T-helper 2 cell (primary cell): ENCODE data around the gene ELOVL7.
A peak's percentile ranks its signal among the peaks of the same experiment; 100 is the strongest.
"Not testable (repeated sequence)": the region's sequence is repeated elsewhere in the genome, so short reads cannot be mapped to it uniquely, and the experiment has no call there.

Experiments used
- DNase-seq, 5 experiments: peaks; one replicate each; pipeline versions ENCODE4 v3.0.0 to v3.0.0-alpha.2; 2012 to 2022
- total RNA-seq, 2 donors: gene quantifications; one replicate each; lab custom pipeline; 2026; lab: John Stamatoyannopoulos, UW

The ELOVL7 gene
- total RNA-seq, result 0 to 0.74 reads per million in 2 donors

- peak in 1 of 5 experiments; percentile 18 for DNase-seq
These were observed at the start of gene ELOVL7 for GRCh38 chr5:60843936-60844905. TSS of gene ELOVL7 (minus strand) at chr5:60844269. CDS start at chr5:60787397, 56,872 bp downstream.

GRCh38 chr5:60893521-60893920 is 49.5 kb upstream of the ELOVL7 start:
- DNase-seq, result no peak

- no peak for DNase-seq
These were observed 47.6 kb upstream of the ELOVL7 start for GRCh38 chr5:60891667-60892066.

GRCh38 chr5:60888359-60889061 is 44.4 kb upstream of the ELOVL7 start:
- peak in 1 of 5 experiments; percentile 6 for DNase-seq

- DNase-seq, result no peak
These were observed 43.7 kb upstream of the ELOVL7 start for GRCh38 chr5:60887746-60888145.

GRCh38 chr5:60887096-60887495 is 43.0 kb upstream of the ELOVL7 start:
- no peak for DNase-seq

GRCh38 chr5:60886158-60886557 is 42.1 kb upstream of the ELOVL7 start:
- no peak for DNase-seq

GRCh38 chr5:60883229-60883628 is 39.2 kb upstream of the ELOVL7 start:
- DNase-seq, result peak in 1 of 5 experiments; percentile 5

GRCh38 chr5:60872892-60873291 is 28.8 kb upstream of the ELOVL7 start:
- no peak for DNase-seq

GRCh38 chr5:60870857-60871256 is 26.8 kb upstream of the ELOVL7 start:
- no peak for DNase-seq

- DNase-seq, result not testable (repeated sequence)
These were observed 16.5 kb upstream of the ELOVL7 start for GRCh38 chr5:60860572-60860971.

GRCh38 chr5:60856066-60856465 is 12.0 kb upstream of the ELOVL7 start:
- DNase-seq, result no peak

GRCh38 chr5:60852940-60853339 is 8.9 kb upstream of the ELOVL7 start:
- no peak for DNase-seq

- no peak for DNase-seq
These were observed 8.2 kb upstream of the ELOVL7 start for GRCh38 chr5:60852317-60852716.

GRCh38 chr5:60851626-60852025 is 7.6 kb upstream of the ELOVL7 start:
- no peak for DNase-seq

GRCh38 chr5:60846298-60846697 is 2.2 kb upstream of the ELOVL7 start:
- no peak for DNase-seq

- DNase-seq, result no peak
These were observed 608 bp downstream of the ELOVL7 start for GRCh38 chr5:60843386-60843935.

- DNase-seq, result no peak
These were observed 1.1 kb downstream of the ELOVL7 start for GRCh38 chr5:60842871-60843385.

GRCh38 chr5:60841361-60841760 is 2.7 kb downstream of the ELOVL7 start:
- DNase-seq, result no peak

GRCh38 chr5:60836131-60836530 is 7.9 kb downstream of the ELOVL7 start:
- DNase-seq, result no peak

- no peak for DNase-seq
These were observed 8.5 kb downstream of the ELOVL7 start for GRCh38 chr5:60835554-60835953.

GRCh38 chr5:60833520-60833919 is 10.5 kb downstream of the ELOVL7 start:
- no peak for DNase-seq

GRCh38 chr5:60830581-60831127 is 13.4 kb downstream of the ELOVL7 start:
- DNase-seq, result no peak
